ENCODE measurements around the gene ITGA7.

- TF ChIP-seq ZNF512 (CRISPR knock-in tag; IDR thresholded peaks at IDR 0.05; ENCODE audit: borderline replicate concordance): no peak
- TF ChIP-seq NFYB (CRISPR knock-in tag; conservative IDR thresholded peaks at IDR 0.05; ENCODE audit: low read depth): no peak
- TF ChIP-seq CTCF (IDR thresholded peaks at IDR 0.05): no peak
- TF ChIP-seq FOXJ3 (CRISPR knock-in tag; IDR thresholded peaks at IDR 0.05; ENCODE audit: borderline replicate concordance): no peak
- no peak for TF ChIP-seq ATF2 (CRISPR knock-in tag; IDR thresholded peaks at IDR 0.05; ENCODE audit: borderline replicate concordance, low read depth)
- TF ChIP-seq CREB1 (CRISPR knock-in tag; IDR thresholded peaks at IDR 0.05): no peak
- no peak for TF ChIP-seq FOXP4 (CRISPR knock-in tag; IDR thresholded peaks at IDR 0.05)
- no peak for TF ChIP-seq GABPB1 (CRISPR knock-in tag; IDR thresholded peaks at IDR 0.05)
- TF ChIP-seq PRDM15 (CRISPR knock-in tag; IDR thresholded peaks at IDR 0.05): no peak
Measured at GRCh38 chr12:55704824-55705718, 2.6 kb downstream of the ITGA7 start.
